ENCODE results near the gene HRAS. TPM values are rescaled to one million over a fixed set of nuclear protein-coding genes. Genes with fewer than 3 reads are reported as not detected.

HRAS gene
- total and polyA plus RNA-seq, 3 experiments from 2014 or later, result 22.5 to 91.5 (median 86.9) TPM

DNA sequence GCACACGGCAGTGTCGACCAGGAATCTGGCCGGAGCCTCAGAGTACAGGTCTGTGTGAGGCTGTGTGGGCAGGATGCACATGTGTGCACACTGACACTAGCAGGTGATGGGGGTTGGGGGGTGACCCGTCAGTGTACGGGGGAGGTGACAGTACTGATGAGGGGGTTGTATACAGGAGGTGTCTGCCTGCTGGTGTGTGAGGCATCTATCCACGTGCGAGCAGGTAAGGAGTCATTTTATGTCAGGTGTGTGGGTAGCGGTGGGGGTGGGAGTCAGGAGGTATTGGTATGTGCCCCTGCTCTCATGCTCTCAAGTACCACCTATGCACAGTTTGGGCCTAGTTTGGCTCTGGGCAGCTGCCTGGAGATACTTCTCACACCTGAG lies 36.4 kb upstream of the HRAS start:
- Mint-ChIP-seq H3K4me1 (peaks cover 13 to 26% (median 15%) of the 10 kb centered on the region in 3 donors), H3K27ac (peak overlapping the region in 1 of 8 donors; percentile 65)

DNA sequence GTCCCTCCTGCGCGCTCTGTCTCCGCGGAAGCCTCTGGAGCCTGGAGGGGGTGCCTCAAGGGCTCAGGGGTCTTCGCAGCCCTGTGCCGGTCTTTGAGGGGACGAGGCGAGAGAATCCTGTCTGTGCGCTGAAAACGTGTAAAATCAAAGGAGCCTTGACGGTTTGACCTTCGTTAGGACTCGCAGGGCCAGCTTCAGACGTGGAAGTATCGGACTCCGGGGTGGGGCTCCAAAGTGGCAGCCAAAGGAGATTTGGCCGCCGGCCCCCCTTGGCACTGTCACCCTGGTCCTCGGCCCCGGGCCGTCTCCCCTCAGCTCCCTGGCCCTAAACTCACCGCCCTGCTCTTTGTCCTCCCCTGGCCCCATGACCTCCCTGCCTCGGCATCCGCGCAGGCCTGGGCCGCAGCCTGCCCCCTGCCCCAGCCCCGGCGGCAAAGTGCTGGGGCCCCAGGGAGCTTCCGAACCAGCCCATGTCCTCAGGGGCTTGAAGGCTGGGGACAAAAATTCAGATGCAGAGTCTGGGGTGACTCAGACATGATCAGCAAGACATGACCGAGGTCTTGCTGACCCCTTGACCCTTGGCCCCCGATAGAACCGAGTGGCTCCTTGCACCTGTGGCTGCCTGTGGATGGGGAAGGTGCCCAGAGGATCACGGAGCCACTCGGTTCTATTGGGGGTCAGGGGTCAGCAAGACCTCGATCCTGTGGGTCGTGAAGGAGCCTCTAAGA lies 33.9 kb upstream of the HRAS start:
- peaks cover 4 to 13% (median 6%) of the 10 kb centered on the region in 3 donors for H3K4me1 Mint-ChIP-seq
- peak overlapping the region; percentile 68 to 90 (median 79) for H3K4me3 Mint-ChIP-seq
- no peaks in the 10 kb centered on the region for H3K27me3 ChIP-seq (ENCODE audit: insufficient read depth, low read length, poor library complexity, severe bottlenecking)
- H3K9me3 Mint-ChIP-seq, result no peaks in the 10 kb centered on the region
- CTCF ChIA-PET, result no interaction called here
- POLR2A ChIA-PET, result interaction anchor here (0.6 to 1.2 kb wide), 5 partner anchors 13 to 285 kb away, joined by 3 to 4 read pairs (median 3); partner anchors contain the start of gene TMEM80
- no peak for DNase-seq
- peak overlapping the region; percentile 60 for H3K4me3 ChIP-seq (ENCODE audit: low read length)
- peak overlapping the region in 6 of 8 donors; percentile 54 to 79 (median 70) for H3K27ac Mint-ChIP-seq
- peak overlapping the region; percentile 80 for H3K27ac ChIP-seq (ENCODE audit: low read depth, low read length)
- H3K27me3 Mint-ChIP-seq, result no peaks in the 10 kb centered on the region
- no peaks in the 10 kb centered on the region for H3K36me3 ChIP-seq (ENCODE audit: insufficient read depth, low read length)
- peaks cover 9% of the 10 kb centered on the region for H3K4me1 ChIP-seq (ENCODE audit: insufficient read depth, low read length)
- peaks cover 0 to 1% (median 0%) of the 10 kb centered on the region in 3 donors for H3K36me3 Mint-ChIP-seq
- H3K9me3 ChIP-seq (ENCODE audit: low read length), result no peaks in the 10 kb centered on the region

More for the DNA sequence above, 36.4 kb upstream of the HRAS start:
- POLR2A ChIA-PET, result no interaction called here
- Mint-ChIP-seq H3K36me3 (peaks cover 0 to 3% (median 0%) of the 10 kb centered on the region in 3 donors), H3K9me3 (no peaks in the 10 kb centered on the region), H3K27me3 (peaks cover 7 to 8% of the 10 kb centered on the region in 2 donors), H3K4me3 (peak overlapping the region in 2 of 7 donors; percentile 23 to 41)
- no peaks in the 10 kb centered on the region for H3K36me3 ChIP-seq (ENCODE audit: insufficient read depth, low read length)
- CTCF ChIA-PET, result interaction anchor here (1.0 kb wide), 1 partner anchor 17 kb away, joined by 3 read pairs; no protein-coding TSS in a partner anchor
- DNase-seq, result no peak
- H3K27me3 ChIP-seq (ENCODE audit: insufficient read depth, low read length, poor library complexity, severe bottlenecking), result no peaks in the 10 kb centered on the region
- peaks cover 15% of the 10 kb centered on the region for H3K4me1 ChIP-seq (ENCODE audit: insufficient read depth, low read length)
- H3K9me3 ChIP-seq (ENCODE audit: low read length), result no peaks in the 10 kb centered on the region
- H3K4me3 ChIP-seq (ENCODE audit: low read length), result no peak overlapping the region
- no peak overlapping the region for H3K27ac ChIP-seq (ENCODE audit: low read depth, low read length)

DNA sequence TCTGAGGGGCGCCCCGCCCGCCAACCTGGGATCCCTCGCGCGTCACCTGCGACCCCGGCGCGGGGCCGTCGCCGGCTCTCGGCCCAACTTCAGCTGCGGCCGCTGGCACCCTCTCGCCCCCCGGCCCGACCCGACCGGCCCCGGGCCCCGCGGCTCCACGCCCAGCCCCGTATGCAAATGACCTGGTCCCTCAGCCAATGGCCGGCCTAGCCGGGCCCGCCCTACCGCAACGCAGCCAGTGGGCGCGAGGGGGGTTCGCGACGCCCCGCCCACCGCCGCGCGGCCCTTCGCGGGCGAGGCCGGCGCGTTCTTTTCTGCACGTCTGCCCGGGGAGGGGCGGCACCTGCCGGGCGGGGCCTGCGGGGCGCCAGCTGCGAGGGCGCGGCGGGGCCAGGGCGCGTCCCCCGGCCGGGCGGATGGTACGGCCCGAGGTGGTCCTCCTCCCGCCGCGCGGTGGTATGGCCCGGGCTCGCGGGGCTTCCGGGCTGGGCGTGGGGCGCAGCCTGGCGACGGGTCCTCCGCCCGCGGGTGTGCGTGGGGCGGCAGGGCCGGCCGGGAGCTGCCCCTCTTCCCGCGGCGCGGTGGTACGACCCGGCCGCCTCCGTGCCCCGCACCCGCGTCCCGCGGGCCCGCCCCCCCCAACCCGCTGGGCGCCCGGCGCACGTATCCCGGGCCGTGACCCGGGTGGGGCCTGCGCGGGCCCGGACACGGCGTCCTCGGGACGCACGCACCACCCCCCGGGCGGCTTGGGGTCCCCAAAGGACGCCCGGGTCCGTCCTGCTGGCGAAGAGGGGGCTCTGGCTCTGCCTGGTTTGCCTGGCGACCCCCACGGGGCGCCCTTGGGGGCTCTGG lies 33.2 kb upstream of the HRAS start:
- H3K36me3 Mint-ChIP-seq, result peaks cover 0 to 6% (median 0%) of the 10 kb centered on the region in 3 donors
- H3K4me3 Mint-ChIP-seq, result peak overlapping the region; percentile 68 to 90 (median 75)
- H3K4me1 Mint-ChIP-seq, result peaks cover 0 to 10% (median 3%) of the 10 kb centered on the region in 3 donors
- peak overlapping the region in 2 of 8 donors; percentile 63 to 74 for H3K27ac Mint-ChIP-seq
- POLR2A ChIA-PET, result interaction anchor here (0.6 to 1.2 kb wide), 7 partner anchors 12 to 361 kb away, joined by 3 to 4 read pairs (median 3); partner anchors contain the start of genes BET1L, IRF7, RIC8A and TMEM80
- H3K27me3 Mint-ChIP-seq, result no peaks in the 10 kb centered on the region
- Histone ChIP-seq H3K27ac (ENCODE audit: low read depth, low read length) (peak overlapping the region; percentile 80), H3K4me3 (ENCODE audit: low read length) (peak overlapping the region; percentile 60), H3K4me1 (ENCODE audit: insufficient read depth, low read length) (peaks cover 9% of the 10 kb centered on the region), H3K27me3 (ENCODE audit: insufficient read depth, low read length, poor library complexity, severe bottlenecking) (no peaks in the 10 kb centered on the region), H3K36me3 (ENCODE audit: insufficient read depth, low read length) (no peaks in the 10 kb centered on the region), H3K9me3 (ENCODE audit: low read length) (no peaks in the 10 kb centered on the region)
- CTCF ChIA-PET, result no interaction called here
- peak; percentile 90 to 97 (median 94) for DNase-seq
- H3K9me3 Mint-ChIP-seq, result no peaks in the 10 kb centered on the region

DNA sequence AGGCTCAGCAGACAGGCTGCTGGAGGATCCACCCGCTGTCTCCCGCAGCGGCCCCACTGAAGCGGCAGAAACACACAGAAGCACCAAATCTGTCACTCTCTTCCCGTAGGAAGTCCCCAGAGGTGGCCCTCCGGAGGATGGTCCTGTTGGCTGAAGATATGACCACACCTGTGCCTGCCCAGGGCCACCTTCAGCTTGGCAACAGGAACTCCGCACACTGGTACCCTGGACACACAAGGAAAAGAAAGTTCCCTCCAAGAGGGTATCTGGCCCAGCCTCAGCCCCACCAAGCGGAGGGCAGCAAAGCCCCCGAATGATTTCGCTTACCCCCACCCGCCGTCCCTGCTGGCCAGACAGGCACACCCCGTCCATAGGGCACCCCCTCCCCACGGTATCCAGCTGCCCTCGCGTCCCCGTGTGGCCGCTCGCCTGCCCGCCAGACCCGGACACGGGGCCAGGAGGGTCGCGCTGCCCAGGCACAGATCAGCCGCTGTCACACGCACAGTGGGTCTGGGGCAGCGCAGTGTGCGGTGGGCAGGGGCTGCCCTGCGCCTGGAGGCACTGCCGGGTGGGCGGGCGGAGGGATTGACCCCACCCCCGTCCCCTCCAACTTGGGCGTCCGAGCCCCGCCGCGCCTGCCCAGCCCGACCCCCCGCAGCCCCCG lies 32.4 kb upstream of the HRAS start:
- peaks cover 0 to 8% (median 0%) of the 10 kb centered on the region in 3 donors for H3K36me3 Mint-ChIP-seq
- peaks cover 9% of the 10 kb centered on the region for H3K4me1 ChIP-seq (ENCODE audit: insufficient read depth, low read length)
- peak overlapping the region; percentile 39 to 82 (median 74) for H3K4me3 Mint-ChIP-seq
- H3K36me3 ChIP-seq (ENCODE audit: insufficient read depth, low read length), result no peaks in the 10 kb centered on the region
- POLR2A ChIA-PET, result interaction anchor here (0.8 to 1.2 kb wide), 5 partner anchors 8 to 360 kb away, joined by 3 to 4 read pairs (median 3); partner anchors contain the start of genes BET1L, IRF7, PHRF1 and RIC8A
- DNase-seq, result peak in 4 of 5 donors; percentile 22 to 66 (median 35)
- CTCF ChIA-PET, result interaction anchor here (1.4 kb wide), 1 partner anchor 155 kb away, joined by 3 read pairs; no protein-coding TSS in a partner anchor
- no peaks in the 10 kb centered on the region for H3K9me3 Mint-ChIP-seq
- H3K27ac ChIP-seq (ENCODE audit: low read depth, low read length), result peak overlapping the region; percentile 60
- no peak overlapping the region for H3K4me3 ChIP-seq (ENCODE audit: low read length)
- H3K27me3 ChIP-seq (ENCODE audit: insufficient read depth, low read length, poor library complexity, severe bottlenecking), result no peaks in the 10 kb centered on the region
- no peaks in the 10 kb centered on the region for H3K9me3 ChIP-seq (ENCODE audit: low read length)
- H3K27me3 Mint-ChIP-seq, result no peaks in the 10 kb centered on the region
- H3K27ac Mint-ChIP-seq, result peak overlapping the region in 7 of 8 donors; percentile 39 to 87 (median 81)
- peaks cover 0 to 10% (median 3%) of the 10 kb centered on the region in 3 donors for H3K4me1 Mint-ChIP-seq

DNA sequence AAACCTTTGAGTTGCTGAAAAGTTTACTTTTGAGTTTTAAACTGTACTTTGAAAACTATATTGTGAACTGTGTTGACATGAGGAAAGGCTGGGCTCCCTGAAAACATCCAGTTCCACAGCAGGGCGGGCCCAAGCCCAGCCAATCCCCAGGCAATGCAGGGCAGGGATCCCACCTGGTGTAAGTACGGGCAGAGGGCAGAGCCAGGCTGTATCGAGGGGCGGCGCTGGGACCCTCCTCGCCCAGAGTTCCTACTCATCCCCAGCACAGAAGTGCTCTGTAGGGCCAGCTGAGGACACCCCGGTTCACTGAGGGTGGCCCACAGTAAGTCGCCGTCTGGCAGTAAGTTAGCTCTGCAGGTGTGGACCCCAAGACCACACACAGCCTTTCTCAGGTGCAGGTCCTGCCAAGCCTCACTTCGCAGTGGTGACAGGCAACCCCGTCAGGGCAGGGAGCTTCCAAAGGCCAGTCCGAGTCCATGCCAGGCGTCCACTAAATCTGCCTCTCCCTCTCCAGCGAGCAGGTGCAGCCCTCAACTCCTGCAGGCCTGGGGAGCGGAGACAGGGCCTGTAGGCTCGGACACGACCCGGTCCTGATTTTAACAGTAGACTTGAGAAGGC lies 31.7 kb upstream of the HRAS start:
- peaks cover 0 to 10% (median 3%) of the 10 kb centered on the region in 3 donors for H3K4me1 Mint-ChIP-seq
- CTCF ChIA-PET, result interaction anchor here (1.4 to 3.0 kb wide), 3 partner anchors 8 to 156 kb away, joined by 3 to 17 read pairs (median 11); partner anchors contain the start of gene PHRF1
- H3K27ac Mint-ChIP-seq, result peak overlapping the region in 6 of 8 donors; percentile 67 to 88 (median 83)
- peaks cover 12% of the 10 kb centered on the region for H3K4me1 ChIP-seq (ENCODE audit: insufficient read depth, low read length)
- peak overlapping the region; percentile 39 to 82 (median 74) for H3K4me3 Mint-ChIP-seq
- peaks cover 0 to 8% (median 0%) of the 10 kb centered on the region in 3 donors for H3K36me3 Mint-ChIP-seq
- DNase-seq, result no peak
- peak overlapping the region; percentile 60 for H3K27ac ChIP-seq (ENCODE audit: low read depth, low read length)
- H3K9me3 Mint-ChIP-seq, result no peaks in the 10 kb centered on the region
- H3K27me3 ChIP-seq (ENCODE audit: insufficient read depth, low read length, poor library complexity, severe bottlenecking), result no peaks in the 10 kb centered on the region
- H3K27me3 Mint-ChIP-seq, result no peaks in the 10 kb centered on the region
- POLR2A ChIA-PET, result interaction anchor here (0.8 to 0.9 kb wide), 2 partner anchors 9 to 128 kb away, joined by 3 read pairs; partner anchors contain the start of genes DEAF1, PHRF1 and TMEM80
- no peaks in the 10 kb centered on the region for H3K36me3 ChIP-seq (ENCODE audit: insufficient read depth, low read length)
- no peak overlapping the region for H3K4me3 ChIP-seq (ENCODE audit: low read length)
- H3K9me3 ChIP-seq (ENCODE audit: low read length), result no peaks in the 10 kb centered on the region

DNA sequence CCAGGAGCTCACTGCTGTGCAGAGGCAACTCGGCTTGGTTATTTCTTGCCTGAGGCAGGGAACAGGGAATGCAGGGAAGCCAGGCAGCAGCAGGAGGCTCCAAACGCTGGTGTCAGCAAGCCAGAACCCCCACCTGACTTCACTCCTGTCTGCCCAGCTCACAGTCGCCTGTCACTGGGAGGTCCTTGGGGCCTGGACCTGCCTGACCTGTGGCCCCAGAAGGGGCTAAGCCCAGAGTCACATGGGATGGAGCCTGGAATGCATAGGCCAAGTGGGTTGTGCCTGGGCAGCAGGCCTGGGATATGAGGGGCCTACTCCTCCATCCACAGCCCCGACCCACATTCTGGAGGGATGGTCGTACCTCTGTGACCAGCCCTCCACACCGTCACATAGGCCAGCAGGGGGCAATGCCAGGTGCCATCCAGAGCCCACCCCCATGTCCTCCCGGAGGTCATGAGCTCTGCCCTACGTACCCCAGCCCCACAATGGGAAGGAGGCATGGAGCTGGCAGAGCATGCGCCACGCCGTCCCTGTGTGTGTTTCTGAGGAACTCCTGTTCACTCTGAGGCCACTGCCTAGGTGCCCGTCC lies 30.6 kb upstream of the HRAS start:
- POLR2A ChIA-PET, result interaction anchor here (0.9 kb wide), 1 partner anchor 129 kb away, joined by 3 read pairs; the partner anchor contains the start of genes DEAF1 and TMEM80
- H3K4me3 ChIP-seq (ENCODE audit: low read length), result no peak overlapping the region

More for the DNA sequence above, 30.6 kb upstream of the HRAS start:
- H3K27me3 ChIP-seq (ENCODE audit: insufficient read depth, low read length, poor library complexity, severe bottlenecking), result no peaks in the 10 kb centered on the region
- H3K27ac ChIP-seq (ENCODE audit: low read depth, low read length), result no peak overlapping the region
- Mint-ChIP-seq H3K9me3 (no peaks in the 10 kb centered on the region), H3K36me3 (peaks cover 0 to 11% (median 0%) of the 10 kb centered on the region in 3 donors), H3K4me3 (peak overlapping the region in 1 of 7 donors; percentile 74), H3K27me3 (peaks cover 0 to 2% of the 10 kb centered on the region in 2 donors), H3K4me1 (peaks cover 5 to 18% (median 7%) of the 10 kb centered on the region in 3 donors), H3K27ac (no peak overlapping the region)
- H3K4me1 ChIP-seq (ENCODE audit: insufficient read depth, low read length), result peaks cover 19% of the 10 kb centered on the region
- no peak for DNase-seq
- H3K9me3 ChIP-seq (ENCODE audit: low read length), result no peaks in the 10 kb centered on the region
- CTCF ChIA-PET, result interaction anchor here (1.4 to 3.0 kb wide), 3 partner anchors 9 to 157 kb away, joined by 3 to 17 read pairs (median 11); partner anchors contain the start of gene PHRF1
- H3K36me3 ChIP-seq (ENCODE audit: insufficient read depth, low read length), result no peaks in the 10 kb centered on the region
